GM21367 (cell line): ENCODE measurements around the gene TM7SF2.
A peak's percentile ranks its signal among the peaks of the same experiment; 100 is the strongest.

ENCODE experiments used
- ATAC-seq: cut with Tn5 transposase; IDR thresholded peaks from one replicate; pipeline ENCODE4 v1.9.1; 2021; ENCODE audit not compliant: unreplicated experiment

Gene TM7SF2

GRCh38 chr11:65111744-65112545, at the start of gene TM7SF2:
Gene TM7SF2 (plus strand): TSS chr11:65111872. CDS start chr11:65112016, 144 bp downstream.
- ATAC-seq: peak; percentile 41

- ATAC-seq: no peak
Measured at GRCh38 chr11:65063532-65063931, 48.1 kb upstream of the TM7SF2 start.

- no peak for ATAC-seq
Measured at GRCh38 chr11:65064847-65065240, 46.8 kb upstream of the TM7SF2 start.

- ATAC-seq: no peak
Measured at GRCh38 chr11:65065851-65066250, 45.8 kb upstream of the TM7SF2 start.

GRCh38 chr11:65066315-65066714, 45.4 kb upstream of the TM7SF2 start:
- no peak for ATAC-seq

- no peak for ATAC-seq
Measured at GRCh38 chr11:65066805-65067291, 44.8 kb upstream of the TM7SF2 start.

GRCh38 chr11:65067446-65067845, 44.2 kb upstream of the TM7SF2 start:
- no peak for ATAC-seq

GRCh38 chr11:65069217-65069616, 42.5 kb upstream of the TM7SF2 start:
- ATAC-seq: no peak

- no peak for ATAC-seq
Measured at GRCh38 chr11:65071907-65072630, 39.6 kb upstream of the TM7SF2 start.

- no peak for ATAC-seq
Measured at GRCh38 chr11:65072631-65072966, 39.1 kb upstream of the TM7SF2 start.

GRCh38 chr11:65077451-65077850, 34.2 kb upstream of the TM7SF2 start:
- ATAC-seq: no peak

GRCh38 chr11:65078151-65078550, 33.5 kb upstream of the TM7SF2 start:
- ATAC-seq: no peak

- ATAC-seq: no peak
Measured at GRCh38 chr11:65078786-65079342, 32.8 kb upstream of the TM7SF2 start.

GRCh38 chr11:65083134-65083833, 28.4 kb upstream of the TM7SF2 start:
- ATAC-seq: peak; percentile 14

GRCh38 chr11:65083834-65084597, 27.7 kb upstream of the TM7SF2 start, which contains the start of the genes CDCA5 and ZFPL1:
Gene CDCA5 (minus strand): TSS chr11:65084040. CDS start chr11:65083978, 62 bp downstream.
Gene ZFPL1 (plus strand): TSS chr11:65084222. CDS start chr11:65084699, 477 bp downstream.
- peak; percentile 77 for ATAC-seq

GRCh38 chr11:65084598-65085375, 26.9 kb upstream of the TM7SF2 start:
- ATAC-seq: no peak

GRCh38 chr11:65085446-65085845, 26.2 kb upstream of the TM7SF2 start:
- ATAC-seq: no peak

GRCh38 chr11:65086809-65087208, 24.9 kb upstream of the TM7SF2 start:
- no peak for ATAC-seq

GRCh38 chr11:65087216-65087615, 24.5 kb upstream of the TM7SF2 start:
- ATAC-seq: no peak

GRCh38 chr11:65087827-65088226, 23.8 kb upstream of the TM7SF2 start:
- ATAC-seq: no peak
